ENCODE measurements around the gene MAP4K4. TPM values are rescaled to one million over a fixed set of nuclear protein-coding genes. Genes with fewer than 3 reads are reported as not detected.
A peak's percentile ranks its signal among the peaks of the same experiment; 100 is the strongest.

Gene MAP4K4
- total RNA-seq, 1 donor from 2014 or later = 427 TPM

DNA sequence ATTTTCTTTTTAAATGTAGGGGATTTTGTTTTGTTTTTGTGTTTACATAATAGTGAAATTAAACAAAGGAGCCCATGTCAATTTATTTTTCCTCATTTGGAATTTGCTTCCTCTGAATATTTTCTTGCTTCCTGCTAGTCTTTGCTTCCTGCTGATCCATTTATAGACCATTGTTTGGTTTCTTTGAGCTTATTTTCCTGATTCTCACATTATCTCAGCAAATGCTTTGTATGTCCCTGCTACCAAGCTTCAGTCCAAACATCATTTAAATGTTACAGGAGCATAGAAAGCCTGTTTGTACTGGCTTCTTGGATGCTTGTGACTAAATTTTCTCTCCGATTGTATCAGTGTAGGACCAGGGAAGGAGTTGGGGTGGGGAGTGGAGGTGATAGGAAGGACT is 166.9 kb downstream of the MAP4K4 start:
- TF ChIP-seq, protein P1, sequence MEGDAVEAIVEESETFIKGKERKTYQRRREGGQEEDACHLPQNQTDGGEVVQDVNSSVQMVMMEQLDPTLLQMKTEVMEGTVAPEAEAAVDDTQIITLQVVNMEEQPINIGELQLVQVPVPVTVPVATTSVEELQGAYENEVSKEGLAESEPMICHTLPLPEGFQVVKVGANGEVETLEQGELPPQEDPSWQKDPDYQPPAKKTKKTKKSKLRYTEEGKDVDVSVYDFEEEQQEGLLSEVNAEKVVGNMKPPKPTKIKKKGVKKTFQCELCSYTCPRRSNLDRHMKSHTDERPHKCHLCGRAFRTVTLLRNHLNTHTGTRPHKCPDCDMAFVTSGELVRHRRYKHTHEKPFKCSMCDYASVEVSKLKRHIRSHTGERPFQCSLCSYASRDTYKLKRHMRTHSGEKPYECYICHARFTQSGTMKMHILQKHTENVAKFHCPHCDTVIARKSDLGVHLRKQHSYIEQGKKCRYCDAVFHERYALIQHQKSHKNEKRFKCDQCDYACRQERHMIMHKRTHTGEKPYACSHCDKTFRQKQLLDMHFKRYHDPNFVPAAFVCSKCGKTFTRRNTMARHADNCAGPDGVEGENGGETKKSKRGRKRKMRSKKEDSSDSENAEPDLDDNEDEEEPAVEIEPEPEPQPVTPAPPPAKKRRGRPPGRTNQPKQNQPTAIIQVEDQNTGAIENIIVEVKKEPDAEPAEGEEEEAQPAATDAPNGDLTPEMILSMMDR (IDR thresholded peaks at IDR 0.05; ENCODE audit: unreplicated experiment) = no peak
- Mint-ChIP-seq H3K27ac (ENCODE audit: unreplicated experiment) (peak overlapping the region; percentile 97), H3K9me3 (ENCODE audit: unreplicated experiment) (no peaks in the 10 kb centered on the region), H3K4me1 (ENCODE audit: unreplicated experiment) (peaks cover 41% of the 10 kb centered on the region), H3K27me3 (ENCODE audit: unreplicated experiment) (peaks cover 10% of the 10 kb centered on the region), H3K4me3 (ENCODE audit: unreplicated experiment) (peak overlapping the region; percentile 52), H3K36me3 (ENCODE audit: low read depth, unreplicated experiment) (peaks cover 59% of the 10 kb centered on the region)
- DNase-seq (ENCODE audit: low spot score) = no peak

DNA sequence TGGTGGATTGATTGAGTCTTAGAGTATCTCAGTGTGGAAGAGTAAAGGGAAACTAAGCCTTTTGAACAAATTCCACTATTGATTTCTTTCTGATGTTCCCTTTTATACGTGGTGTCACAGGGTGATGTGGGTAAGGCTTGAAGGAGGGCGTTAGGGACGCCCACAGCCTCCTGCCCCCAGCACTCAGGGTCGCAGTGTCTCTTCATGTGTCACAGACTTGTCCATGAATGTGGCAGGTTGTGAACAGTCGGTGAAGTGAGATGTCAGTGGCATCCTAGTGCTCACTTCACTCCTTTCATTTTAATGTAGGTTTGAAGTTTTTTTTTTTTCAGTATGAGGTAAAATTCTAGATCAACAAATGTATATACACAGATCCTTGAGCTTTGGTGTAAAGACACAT is 171.0 kb downstream of the MAP4K4 start:
- Mint-ChIP-seq H3K36me3 (ENCODE audit: low read depth, unreplicated experiment) (peaks cover 61% of the 10 kb centered on the region), H3K27me3 (ENCODE audit: unreplicated experiment) (peaks cover 6% of the 10 kb centered on the region), H3K27ac (ENCODE audit: unreplicated experiment) (peak overlapping the region; percentile 42), H3K9me3 (ENCODE audit: unreplicated experiment) (no peaks in the 10 kb centered on the region), H3K4me1 (ENCODE audit: unreplicated experiment) (peaks cover 23% of the 10 kb centered on the region), H3K4me3 (ENCODE audit: unreplicated experiment) (no peak overlapping the region)
- DNase-seq (ENCODE audit: low spot score) = no peak
- TF ChIP-seq, protein P1 (IDR thresholded peaks at IDR 0.05; ENCODE audit: unreplicated experiment) = no peak

DNA sequence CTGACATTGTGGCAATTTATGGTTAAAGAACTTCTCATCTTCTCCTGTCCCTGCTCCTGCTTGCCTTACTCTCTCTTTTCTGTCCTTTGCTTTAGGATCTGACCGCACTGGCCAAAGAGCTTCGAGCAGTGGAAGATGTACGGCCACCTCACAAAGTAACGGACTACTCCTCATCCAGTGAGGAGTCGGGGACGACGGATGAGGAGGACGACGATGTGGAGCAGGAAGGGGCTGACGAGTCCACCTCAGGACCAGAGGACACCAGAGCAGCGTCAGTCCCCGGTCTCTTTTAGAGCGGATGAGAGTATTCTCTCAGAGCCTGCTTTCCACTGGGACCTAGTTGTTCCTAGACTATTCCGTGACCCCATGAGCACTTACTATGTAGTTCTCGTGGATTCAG is 172.0 kb downstream of the MAP4K4 start:
- no peak overlapping the region for H3K27ac Mint-ChIP-seq (ENCODE audit: unreplicated experiment)
- H3K36me3 Mint-ChIP-seq (ENCODE audit: low read depth, unreplicated experiment) = peaks cover 66% of the 10 kb centered on the region
- no peaks in the 10 kb centered on the region for H3K9me3 Mint-ChIP-seq (ENCODE audit: unreplicated experiment)
- TF ChIP-seq, protein P1 (IDR thresholded peaks at IDR 0.05; ENCODE audit: unreplicated experiment) = no peak
- H3K27me3 Mint-ChIP-seq (ENCODE audit: unreplicated experiment) = peaks cover 6% of the 10 kb centered on the region
- peak overlapping the region; percentile 5 for H3K4me3 Mint-ChIP-seq (ENCODE audit: unreplicated experiment)
- DNase-seq (ENCODE audit: low spot score) = no peak
- peaks cover 17% of the 10 kb centered on the region for H3K4me1 Mint-ChIP-seq (ENCODE audit: unreplicated experiment)

DNA sequence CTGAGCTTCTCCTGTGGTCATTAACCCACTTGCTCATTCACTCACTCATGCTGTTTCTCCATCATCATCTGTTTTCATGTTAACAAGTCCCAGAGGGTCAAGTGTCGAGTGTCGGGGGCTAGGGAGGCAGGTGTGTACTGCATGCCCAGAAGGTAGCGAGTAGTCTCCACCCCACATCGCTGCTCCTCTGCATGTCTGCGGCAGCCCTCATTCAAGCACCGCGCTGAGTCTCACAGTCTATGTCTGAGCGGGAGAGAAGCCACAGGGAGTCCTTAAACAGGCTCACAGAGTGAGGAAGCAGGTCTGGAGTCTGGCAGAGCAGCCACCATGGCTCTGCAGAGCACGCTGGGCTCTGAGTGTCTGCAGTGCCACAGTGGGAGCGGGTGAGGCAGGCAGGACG is 172.9 kb downstream of the MAP4K4 start:
- H3K4me3 Mint-ChIP-seq (ENCODE audit: unreplicated experiment) = no peak overlapping the region
- TF ChIP-seq, protein P1 (IDR thresholded peaks at IDR 0.05; ENCODE audit: unreplicated experiment) = no peak

DNA sequence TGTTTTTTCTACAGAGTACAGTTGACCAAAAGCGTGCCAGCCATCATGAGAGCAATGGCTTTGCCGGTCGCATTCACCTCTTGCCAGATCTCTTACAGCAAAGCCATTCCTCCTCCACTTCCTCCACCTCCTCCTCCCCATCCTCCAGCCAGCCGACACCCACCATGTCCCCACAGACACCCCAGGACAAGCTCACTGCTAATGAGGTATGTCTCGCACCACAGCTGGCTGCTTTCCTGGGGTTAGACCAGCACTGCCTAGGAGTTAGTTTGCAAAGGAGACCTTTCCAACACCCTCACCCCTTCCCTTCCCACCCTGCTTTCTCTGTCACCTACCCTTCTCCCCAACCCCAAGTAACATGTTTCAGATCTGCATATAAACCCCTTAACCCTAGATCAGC is 174.0 kb downstream of the MAP4K4 start:
- Mint-ChIP-seq H3K27ac (ENCODE audit: unreplicated experiment) (no peak overlapping the region), H3K9me3 (ENCODE audit: unreplicated experiment) (no peaks in the 10 kb centered on the region), H3K4me3 (ENCODE audit: unreplicated experiment) (peak overlapping the region; percentile 17), H3K4me1 (ENCODE audit: unreplicated experiment) (peaks cover under 1% of the 10 kb centered on the region), H3K36me3 (ENCODE audit: low read depth, unreplicated experiment) (peaks cover 61% of the 10 kb centered on the region), H3K27me3 (ENCODE audit: unreplicated experiment) (peaks cover 9% of the 10 kb centered on the region)
- DNase-seq (ENCODE audit: low spot score) = no peak
- TF ChIP-seq, protein P1 (IDR thresholded peaks at IDR 0.05; ENCODE audit: unreplicated experiment) = no peak

More for the DNA sequence above, 172.9 kb downstream of the MAP4K4 start:
- Mint-ChIP-seq H3K27ac (ENCODE audit: unreplicated experiment) (no peak overlapping the region), H3K27me3 (ENCODE audit: unreplicated experiment) (peaks cover 4% of the 10 kb centered on the region), H3K4me1 (ENCODE audit: unreplicated experiment) (peaks cover 9% of the 10 kb centered on the region), H3K36me3 (ENCODE audit: low read depth, unreplicated experiment) (peaks cover 60% of the 10 kb centered on the region), H3K9me3 (ENCODE audit: unreplicated experiment) (no peaks in the 10 kb centered on the region)
- no peak for DNase-seq (ENCODE audit: low spot score)

Measured in endothelial cell (in vitro differentiated cells).